ENCODE results near the gene CNTNAP2.

DNA sequence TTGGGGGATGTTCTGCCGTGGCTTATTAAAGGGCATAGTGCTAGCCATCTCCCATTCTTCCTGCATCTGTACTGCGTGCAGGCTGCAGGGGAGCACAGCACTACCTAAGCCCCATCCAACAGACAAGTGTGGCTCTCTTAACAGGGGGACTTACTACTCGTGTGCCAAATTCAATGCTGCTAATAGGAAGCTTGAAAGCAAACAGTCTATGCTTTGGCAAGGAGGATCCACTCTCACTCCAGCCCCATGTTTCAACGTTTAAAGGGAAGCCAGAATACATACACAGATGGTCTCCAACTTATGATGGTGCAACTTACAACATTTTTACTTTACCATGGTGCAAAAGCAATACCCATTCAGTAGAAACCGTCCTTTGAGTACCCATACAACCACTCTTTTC, 2245.9 kb downstream of the CNTNAP2 start:
- TF ChIP-seq, protein P1, sequence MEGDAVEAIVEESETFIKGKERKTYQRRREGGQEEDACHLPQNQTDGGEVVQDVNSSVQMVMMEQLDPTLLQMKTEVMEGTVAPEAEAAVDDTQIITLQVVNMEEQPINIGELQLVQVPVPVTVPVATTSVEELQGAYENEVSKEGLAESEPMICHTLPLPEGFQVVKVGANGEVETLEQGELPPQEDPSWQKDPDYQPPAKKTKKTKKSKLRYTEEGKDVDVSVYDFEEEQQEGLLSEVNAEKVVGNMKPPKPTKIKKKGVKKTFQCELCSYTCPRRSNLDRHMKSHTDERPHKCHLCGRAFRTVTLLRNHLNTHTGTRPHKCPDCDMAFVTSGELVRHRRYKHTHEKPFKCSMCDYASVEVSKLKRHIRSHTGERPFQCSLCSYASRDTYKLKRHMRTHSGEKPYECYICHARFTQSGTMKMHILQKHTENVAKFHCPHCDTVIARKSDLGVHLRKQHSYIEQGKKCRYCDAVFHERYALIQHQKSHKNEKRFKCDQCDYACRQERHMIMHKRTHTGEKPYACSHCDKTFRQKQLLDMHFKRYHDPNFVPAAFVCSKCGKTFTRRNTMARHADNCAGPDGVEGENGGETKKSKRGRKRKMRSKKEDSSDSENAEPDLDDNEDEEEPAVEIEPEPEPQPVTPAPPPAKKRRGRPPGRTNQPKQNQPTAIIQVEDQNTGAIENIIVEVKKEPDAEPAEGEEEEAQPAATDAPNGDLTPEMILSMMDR (IDR thresholded peaks at IDR 0.05): no peak
- no peak for TF ChIP-seq POLR2A (IDR thresholded peaks at IDR 0.05)

All from heart left ventricle (tissue), 13 donors.